Hepatocyte (in vitro differentiated cells): ENCODE results near the gene OR6X1. TPM values are rescaled to one million over a fixed set of nuclear protein-coding genes. Genes with fewer than 3 reads are reported as not detected.

Experiments
- DNase-seq: peaks from one replicate; pipeline ENCODE4 v3.0.0-alpha.2; 2016; ENCODE audit warnings: low spot score
- H2AFZ ChIP-seq: fragments of 200-600 bp; sonication (generic); 2 replicates; pipeline ENCODE4 v1.6.0; 2016; ENCODE audit warnings: antibody characterized with exemption, mild to moderate bottlenecking
- H3K27ac ChIP-seq: fragments of 200-600 bp; sonication (generic); 2 replicates; pipeline ENCODE4 v1.5.1; 2016; ENCODE audit warnings: mild to moderate bottlenecking
- H3K27me3 ChIP-seq: fragments of 200-600 bp; sonication (generic); 2 replicates; pipeline ENCODE4 v1.6.1; 2016
- H3K36me3 ChIP-seq: fragments of 200-600 bp; sonication (generic); replicated peaks from 2 replicates; pipeline ENCODE4 v1.5.1; 2016; ENCODE audit warnings: low read depth; ENCODE audit not compliant: insufficient read depth
- H3K4me1 ChIP-seq: fragments of 200-600 bp; sonication (generic); 2 replicates; pipeline ENCODE4 v1.5.1; 2016; ENCODE audit warnings: mild to moderate bottlenecking, moderate library complexity; ENCODE audit not compliant: insufficient read depth
- H3K4me2 ChIP-seq: fragments of 200-600 bp; sonication (generic); 2 replicates; pipeline ENCODE4 v1.6.0; 2016
- H3K4me3 ChIP-seq: fragments of 200-600 bp; sonication (generic); 2 replicates; pipeline ENCODE4 v1.5.1; 2016; ENCODE audit warnings: mild to moderate bottlenecking
- H3K79me2 ChIP-seq: fragments of 200-600 bp; sonication (generic); 2 replicates; pipeline ENCODE4 v1.6.0; 2017; ENCODE audit warnings: mild to moderate bottlenecking
- H3K9me2 ChIP-seq: fragments of 200-600 bp; sonication (generic); replicated peaks from 2 replicates; pipeline ENCODE4 v1.6.0; 2017; ENCODE audit warnings: mild to moderate bottlenecking; ENCODE audit not compliant: insufficient read depth
- H3K9me3 ChIP-seq: fragments of 200-600 bp; sonication (generic); 2 replicates; pipeline ENCODE4 v1.5.1; 2016; ENCODE audit warnings: low read depth, mild to moderate bottlenecking
- H4K20me1 ChIP-seq: fragments of 200-600 bp; sonication (generic); 2 replicates; pipeline ENCODE4 v1.6.0; 2016; ENCODE audit warnings: mild to moderate bottlenecking; ENCODE audit not compliant: insufficient read depth, poor library complexity, severe bottlenecking
- EZH2 ChIP-seq: fragments of 200-600 bp; sonication (generic); IDR thresholded peaks from 2 replicates; pipeline ENCODE4 v1.6.1; 2016; ENCODE audit warnings: antibody characterized with exemption, mild to moderate bottlenecking, borderline replicate concordance
- EZH2phosphoT487 ChIP-seq: fragments of 200-600 bp; sonication (generic); IDR thresholded peaks from one replicate; pipeline ENCODE4 v1.6.1; 2018; ENCODE audit warnings: antibody characterized with exemption, mild to moderate bottlenecking, low read depth, moderate library complexity; ENCODE audit not compliant: unreplicated experiment, severe bottlenecking
- WGBS: methylation state at CpG from one replicate; pipeline ENCODE4 v1.1.6; 2016; ENCODE audit warnings: low lambda C conversion rate; ENCODE audit errors: missing lambda C conversion rate; 5-methylcytosine and 5-hydroxymethylcytosine counted together
- polyA plus RNA-seq: library from polyadenylated mRNA; unstranded; fragments of >200 nt; fragmentation: Nextera tagmentation; extraction: Ambion mirVana; gene quantifications from 2 replicates; pipeline ENCODE4 v1.2.1, GENCODE V29; 2016
- total RNA-seq: library from RNA; depleted of rRNA; stranded (reverse); fragments of >200 nt; gene quantifications from 2 replicates; pipeline ENCODE4 v1.2.3, GENCODE V29; 2014
- TF ChIP-seq, protein P1 (sequence below): fragments of 200-600 bp; sonication (generic); IDR thresholded peaks from 2 replicates; pipeline ENCODE4 v1.5.1; 2016; ENCODE audit warnings: antibody characterized with exemption, mild to moderate bottlenecking; ENCODE audit not compliant: poor library complexity

OR6X1 gene
- total and polyA plus RNA-seq, 2 experiments from 2014 or later = not detected

DNA sequence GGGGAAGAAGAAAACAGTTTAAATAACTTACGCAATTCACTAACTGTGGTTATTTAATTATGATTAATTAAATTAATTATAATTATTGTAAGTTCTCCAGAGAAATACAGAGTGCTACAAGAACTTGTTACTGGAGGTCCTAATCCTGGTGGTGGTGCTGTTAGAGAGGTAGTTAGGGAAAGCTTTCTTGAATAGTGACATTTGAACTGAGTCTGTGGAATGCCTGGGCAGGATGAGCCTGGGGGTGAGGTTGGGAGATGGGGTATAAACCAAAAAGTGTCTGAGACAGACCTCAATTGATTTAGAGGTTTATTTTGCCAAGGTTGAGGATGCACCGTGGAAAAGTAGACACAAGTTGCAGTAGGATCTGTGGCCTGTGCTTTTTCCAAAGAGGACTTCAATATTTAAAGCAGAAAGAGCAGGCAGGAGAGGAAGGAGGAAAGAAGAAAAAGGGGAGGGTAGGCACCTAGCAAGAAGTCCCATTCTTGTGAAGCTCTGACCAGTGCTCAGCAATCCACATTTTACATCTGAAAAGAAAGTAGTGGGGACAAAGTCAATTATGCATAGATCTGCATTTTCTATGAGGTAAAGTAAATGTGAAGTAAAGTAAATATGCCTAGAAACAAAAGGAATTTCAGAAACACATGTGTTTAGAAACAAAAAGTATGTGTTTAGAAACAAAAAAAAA lies 8.4 kb downstream of the OR6X1 start:
- no peak for DNase-seq

DNA sequence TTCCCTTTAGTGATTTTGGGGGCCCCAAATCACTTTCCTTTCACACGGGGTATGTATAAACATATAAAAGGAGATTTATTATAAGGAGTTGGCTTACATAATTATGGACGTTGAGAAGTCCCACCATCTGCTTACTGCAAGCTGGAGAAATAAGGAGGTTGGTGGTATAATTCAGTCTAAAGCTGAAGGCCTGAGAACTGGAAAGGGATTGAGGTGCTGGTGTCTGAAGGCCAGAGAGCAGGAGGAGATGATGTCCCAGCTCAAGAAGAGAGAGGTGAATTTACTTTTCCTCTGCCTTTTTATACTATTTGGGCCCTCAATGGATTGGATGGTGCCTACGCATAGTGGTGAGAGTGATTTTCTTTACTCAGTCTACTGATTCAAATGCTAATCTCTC lies 11.6 kb downstream of the OR6X1 start:
- Histone ChIP-seq H2AFZ (peak overlapping the region; percentile 100), H3K9me2 (no peaks in the 10 kb centered on the region), H3K4me1 (peaks cover 20% of the 10 kb centered on the region), H3K4me3 (no peak overlapping the region), H3K36me3 (no peaks in the 10 kb centered on the region), H3K27ac (no peak overlapping the region), H4K20me1 (no peaks in the 10 kb centered on the region), H3K79me2 (peaks cover 33% of the 10 kb centered on the region), H3K4me2 (peak overlapping the region; percentile 99), H3K9me3 (no peaks in the 10 kb centered on the region), H3K27me3 (no peaks in the 10 kb centered on the region)
- DNase-seq = no peak
- 36% methylated on average over 3 of the region's 3 CpGs for WGBS
- TF ChIP-seq EZH2 (no peak), EZH2phosphoT487 (no peak)
- TF ChIP-seq, protein P1, sequence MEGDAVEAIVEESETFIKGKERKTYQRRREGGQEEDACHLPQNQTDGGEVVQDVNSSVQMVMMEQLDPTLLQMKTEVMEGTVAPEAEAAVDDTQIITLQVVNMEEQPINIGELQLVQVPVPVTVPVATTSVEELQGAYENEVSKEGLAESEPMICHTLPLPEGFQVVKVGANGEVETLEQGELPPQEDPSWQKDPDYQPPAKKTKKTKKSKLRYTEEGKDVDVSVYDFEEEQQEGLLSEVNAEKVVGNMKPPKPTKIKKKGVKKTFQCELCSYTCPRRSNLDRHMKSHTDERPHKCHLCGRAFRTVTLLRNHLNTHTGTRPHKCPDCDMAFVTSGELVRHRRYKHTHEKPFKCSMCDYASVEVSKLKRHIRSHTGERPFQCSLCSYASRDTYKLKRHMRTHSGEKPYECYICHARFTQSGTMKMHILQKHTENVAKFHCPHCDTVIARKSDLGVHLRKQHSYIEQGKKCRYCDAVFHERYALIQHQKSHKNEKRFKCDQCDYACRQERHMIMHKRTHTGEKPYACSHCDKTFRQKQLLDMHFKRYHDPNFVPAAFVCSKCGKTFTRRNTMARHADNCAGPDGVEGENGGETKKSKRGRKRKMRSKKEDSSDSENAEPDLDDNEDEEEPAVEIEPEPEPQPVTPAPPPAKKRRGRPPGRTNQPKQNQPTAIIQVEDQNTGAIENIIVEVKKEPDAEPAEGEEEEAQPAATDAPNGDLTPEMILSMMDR = no peak

More for the DNA sequence above, 8.4 kb downstream of the OR6X1 start:
- Histone ChIP-seq H3K79me2 (peaks cover 1% of the 10 kb centered on the region), H4K20me1 (no peaks in the 10 kb centered on the region), H3K4me1 (peaks cover 8% of the 10 kb centered on the region), H2AFZ (no peak overlapping the region), H3K27me3 (no peaks in the 10 kb centered on the region), H3K4me3 (no peak overlapping the region), H3K4me2 (no peak overlapping the region), H3K36me3 (no peaks in the 10 kb centered on the region), H3K9me3 (no peaks in the 10 kb centered on the region), H3K27ac (no peak overlapping the region), H3K9me2 (no peaks in the 10 kb centered on the region)
- 71% methylated on average over 2 of the region's 2 CpGs for WGBS
- TF ChIP-seq, protein P1 = no peak
- TF ChIP-seq EZH2 = no peak
- no peak for TF ChIP-seq EZH2phosphoT487

DNA sequence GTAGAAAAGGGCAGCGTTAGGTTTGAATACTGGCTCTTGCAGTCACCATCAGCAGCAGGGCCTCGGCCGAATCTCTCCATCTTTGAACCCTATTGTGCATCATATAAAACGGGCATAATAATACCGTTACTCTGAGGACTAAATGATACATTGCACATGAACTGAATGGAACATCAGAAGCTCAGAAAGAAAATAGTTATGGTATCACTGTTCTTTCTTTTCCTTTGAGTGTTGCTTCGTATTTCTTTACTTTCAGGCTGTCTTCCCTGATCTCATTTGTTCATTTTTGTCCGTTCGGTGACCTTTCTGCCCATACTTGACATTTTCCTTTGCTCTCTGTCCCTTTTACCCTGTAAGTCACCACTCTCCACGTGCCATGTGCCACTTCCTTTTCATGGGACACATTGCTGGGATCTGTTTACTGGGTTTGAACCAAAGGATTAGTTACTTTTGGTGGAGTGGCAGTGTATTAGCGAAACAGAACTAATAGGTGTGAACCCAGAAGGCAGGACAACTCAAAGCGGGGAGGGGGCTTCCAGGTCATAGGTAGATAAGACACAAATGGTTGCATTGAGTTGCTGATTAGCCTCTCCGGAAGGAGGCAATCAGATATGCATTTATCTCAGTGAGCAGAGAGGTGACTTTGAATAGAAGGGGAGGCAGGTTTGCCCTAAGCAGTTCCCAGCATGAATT lies 12.1 kb downstream of the OR6X1 start:
- H3K4me1 ChIP-seq = peaks cover 20% of the 10 kb centered on the region
- peak overlapping the region; percentile 96 for H3K27ac ChIP-seq
- no peaks in the 10 kb centered on the region for H4K20me1 ChIP-seq
- peak overlapping the region; percentile 100 for H2AFZ ChIP-seq
- no peak for DNase-seq
- H3K9me3 ChIP-seq = no peaks in the 10 kb centered on the region
- H3K4me3 ChIP-seq = peak overlapping the region; percentile 99
- H3K36me3 ChIP-seq = no peaks in the 10 kb centered on the region
- no peaks in the 10 kb centered on the region for H3K27me3 ChIP-seq
- peak overlapping the region; percentile 99 for H3K4me2 ChIP-seq
- no peaks in the 10 kb centered on the region for H3K9me2 ChIP-seq
- TF ChIP-seq EZH2 = no peak
- TF ChIP-seq EZH2phosphoT487 = no peak
- TF ChIP-seq, protein P1 = no peak
- peaks cover 39% of the 10 kb centered on the region for H3K79me2 ChIP-seq
- 17% methylated on average over 12 of the region's 12 CpGs for WGBS
